ENCODE results near the gene ACTL7B. TPM values are rescaled to one million over a fixed set of nuclear protein-coding genes. Genes with fewer than 3 reads are reported as not detected.

Gene ACTL7B
- polyA plus RNA-seq, 1 of the 3 experiments (the other 2 are of a cell fraction) = 0.07 TPM

DNA sequence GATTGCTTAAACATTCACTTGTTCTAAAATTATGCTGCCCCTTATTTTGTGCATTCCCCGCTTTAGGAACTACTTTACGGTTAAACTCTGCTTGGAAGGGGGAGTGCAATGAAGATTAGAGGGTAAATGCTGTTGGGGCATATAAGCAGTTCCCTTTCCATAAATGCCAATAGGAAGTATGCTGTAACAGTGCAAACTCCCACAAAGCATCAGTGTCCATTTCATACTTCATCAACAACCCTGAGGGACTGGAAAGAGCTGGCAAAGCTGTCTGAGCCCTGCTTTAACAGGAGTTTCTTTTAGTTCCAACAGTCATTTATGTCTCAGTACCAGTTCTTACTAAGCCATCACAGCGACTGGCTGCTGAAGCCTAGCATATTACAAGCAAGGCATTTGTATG, 8.1 kb upstream of the ACTL7B start:
- Histone ChIP-seq H3K9me2 (no peaks in the 10 kb centered on the region), H3K27me3 (ENCODE audit: insufficient read depth) (no peaks in the 10 kb centered on the region), H3K27ac (ENCODE audit: low read depth in 2 of 2, low read length in 1 of 2) (no peak overlapping the region), H3F3A (replicated peaks; ENCODE audit: insufficient read depth) (no peaks in the 10 kb centered on the region), H4K20me1 (ENCODE audit: insufficient read depth) (no peaks in the 10 kb centered on the region), H3K9ac (no peak overlapping the region), H3K36me3 (replicated peaks in 1 of 2; ENCODE audit: control insufficient read depth in 1 of 2, insufficient read depth in 2 of 2, low read length in 1 of 2) (peaks cover 0 to 17% of the 10 kb centered on the region in 2 experiments), H3K79me2 (ENCODE audit: insufficient read depth) (no peaks in the 10 kb centered on the region), H2AFZ (ENCODE audit: low read depth) (no peak overlapping the region), H3K9me3 (no peaks in the 10 kb centered on the region), H3K4me3 (ENCODE audit: low read depth in 2 of 2, low read length in 1 of 2) (no peak overlapping the region), H3K4me1 (ENCODE audit: control insufficient read depth in 1 of 2, insufficient read depth in 2 of 2, low read depth in 1 of 2, low read length in 1 of 2) (no peaks in the 10 kb centered on the region), H3K4me2 (no peak overlapping the region)
- DNase-seq = no peak
- POLR2A ChIA-PET = no interaction called here
- 83% methylated on average over 3 of the region's 3 CpGs for WGBS (ENCODE audit: low lambda C conversion rate)
- no peak for TF ChIP-seq POLR2AphosphoS5 (IDR thresholded peaks at IDR 0.05; ENCODE audit: low read depth, low read length)
- no peak for TF ChIP-seq CHD2 (IDR thresholded peaks at IDR 0.05; ENCODE audit: low read length, partially characterized antibody)
- TF ChIP-seq TEAD4 (IDR thresholded peaks at IDR 0.05; ENCODE audit: borderline replicate concordance, insufficient read depth) = no peak
- no peak for TF ChIP-seq MXI1 (IDR thresholded peaks at IDR 0.05; ENCODE audit: low read depth, low read length)
- no peak for TF ChIP-seq SIN3A (IDR thresholded peaks at IDR 0.05; ENCODE audit: borderline replicate concordance, low read depth, low read length)
- TF ChIP-seq EP300 (IDR thresholded peaks at IDR 0.05; ENCODE audit: borderline replicate concordance in 1 of 2, low read depth in 1 of 2, low read length in 1 of 2) = no peak
- no peak for TF ChIP-seq EZH2phosphoT487 (IDR thresholded peaks at IDR 0.05; ENCODE audit: borderline replicate concordance, low read depth)
- TF ChIP-seq CTCF (IDR thresholded peaks at IDR 0.05) = no peak
- no peak for TF ChIP-seq FOXJ3 (CRISPR knock-in tag; IDR thresholded peaks at IDR 0.05)
- no peak for TF ChIP-seq FOXM1 (IDR thresholded peaks at IDR 0.05; ENCODE audit: low read depth)
- TF ChIP-seq, protein P1, sequence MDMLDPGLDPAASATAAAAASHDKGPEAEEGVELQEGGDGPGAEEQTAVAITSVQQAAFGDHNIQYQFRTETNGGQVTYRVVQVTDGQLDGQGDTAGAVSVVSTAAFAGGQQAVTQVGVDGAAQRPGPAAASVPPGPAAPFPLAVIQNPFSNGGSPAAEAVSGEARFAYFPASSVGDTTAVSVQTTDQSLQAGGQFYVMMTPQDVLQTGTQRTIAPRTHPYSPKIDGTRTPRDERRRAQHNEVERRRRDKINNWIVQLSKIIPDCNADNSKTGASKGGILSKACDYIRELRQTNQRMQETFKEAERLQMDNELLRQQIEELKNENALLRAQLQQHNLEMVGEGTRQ (IDR thresholded peaks at IDR 0.05; ENCODE audit: borderline replicate concordance, low read depth, low read length) = no peak
- no peak for TF ChIP-seq RXRA (IDR thresholded peaks at IDR 0.05; ENCODE audit: borderline replicate concordance, low read depth)
- TF ChIP-seq ELF1 (IDR thresholded peaks at IDR 0.05) = no peak
- TF ChIP-seq JUND (IDR thresholded peaks at IDR 0.05) = no peak
- TF ChIP-seq MEF2A (IDR thresholded peaks at IDR 0.05; ENCODE audit: borderline replicate concordance, low read depth) = no peak
- TF ChIP-seq GABPA (IDR thresholded peaks at IDR 0.05; ENCODE audit: low read depth) = no peak
- CTCF ChIA-PET = interaction anchor here (1.0 kb wide), 1 partner anchor 8 kb away, joined by 3 read pairs; the partner anchor contains the start of gene ACTL7B

GRCh38 chr9:108861997-108862396, 6.2 kb upstream of the ACTL7B start, which contains the start of gene ACTL7A:
TSS of gene ACTL7A (plus strand) at chr9:108862266. CDS start at chr9:108862323, 57 bp downstream.
- H3K36me3 ChIP-seq (replicated peaks in 1 of 2; ENCODE audit: control insufficient read depth in 1 of 2, insufficient read depth in 2 of 2, low read length in 1 of 2) = no peaks in the 10 kb centered on the region
- DNase-seq = no peak
- H3K4me3 ChIP-seq (ENCODE audit: low read depth in 2 of 2, low read length in 1 of 2) = no peak within 1 kb of the TSS
- no peaks in the 10 kb centered on the region for H3K4me1 ChIP-seq (ENCODE audit: control insufficient read depth in 1 of 2, insufficient read depth in 2 of 2, low read depth in 1 of 2, low read length in 1 of 2)
- POLR2A ChIA-PET = no interaction called here
- H3K9me2 ChIP-seq = no peaks in the 10 kb centered on the region
- H3F3A ChIP-seq (replicated peaks; ENCODE audit: insufficient read depth) = no peaks in the 10 kb centered on the region
- H4K20me1 ChIP-seq (ENCODE audit: insufficient read depth) = no peaks in the 10 kb centered on the region
- no peaks in the 10 kb centered on the region for H3K27me3 ChIP-seq (ENCODE audit: insufficient read depth)
- CTCF ChIA-PET = no interaction called here
- no peak within 1 kb of the TSS for H3K4me2 ChIP-seq
- no peak within 1 kb of the TSS for H2AFZ ChIP-seq (ENCODE audit: low read depth)
- H3K27ac ChIP-seq (ENCODE audit: low read depth in 2 of 2, low read length in 1 of 2) = no peak within 1 kb of the TSS
- 77% methylated on average over 3 of the region's 3 CpGs for WGBS (ENCODE audit: low lambda C conversion rate)
- no peaks in the 10 kb centered on the region for H3K79me2 ChIP-seq (ENCODE audit: insufficient read depth)
- H3K9me3 ChIP-seq = no peaks in the 10 kb centered on the region
- no peak within 1 kb of the TSS for H3K9ac ChIP-seq
- TF ChIP-seq TCF12 (IDR thresholded peaks at IDR 0.05) (no peak), TEAD4 (IDR thresholded peaks at IDR 0.05; ENCODE audit: borderline replicate concordance, insufficient read depth) (no peak), JUND (IDR thresholded peaks at IDR 0.05) (no peak), NRF1 (IDR thresholded peaks at IDR 0.05; ENCODE audit: low read depth, low read length) (no peak), GABPA (IDR thresholded peaks at IDR 0.05; ENCODE audit: low read depth) (no peak), EZH2phosphoT487 (IDR thresholded peaks at IDR 0.05; ENCODE audit: borderline replicate concordance, low read depth) (no peak), FOSL2 (IDR thresholded peaks at IDR 0.05; ENCODE audit: borderline replicate concordance, low read depth) (no peak), RAD21 (IDR thresholded peaks at IDR 0.05; ENCODE audit: low read length) (no peak), SMC3 (IDR thresholded peaks at IDR 0.05; ENCODE audit: low read depth, low read length) (no peak)
- TF ChIP-seq, protein P2, sequence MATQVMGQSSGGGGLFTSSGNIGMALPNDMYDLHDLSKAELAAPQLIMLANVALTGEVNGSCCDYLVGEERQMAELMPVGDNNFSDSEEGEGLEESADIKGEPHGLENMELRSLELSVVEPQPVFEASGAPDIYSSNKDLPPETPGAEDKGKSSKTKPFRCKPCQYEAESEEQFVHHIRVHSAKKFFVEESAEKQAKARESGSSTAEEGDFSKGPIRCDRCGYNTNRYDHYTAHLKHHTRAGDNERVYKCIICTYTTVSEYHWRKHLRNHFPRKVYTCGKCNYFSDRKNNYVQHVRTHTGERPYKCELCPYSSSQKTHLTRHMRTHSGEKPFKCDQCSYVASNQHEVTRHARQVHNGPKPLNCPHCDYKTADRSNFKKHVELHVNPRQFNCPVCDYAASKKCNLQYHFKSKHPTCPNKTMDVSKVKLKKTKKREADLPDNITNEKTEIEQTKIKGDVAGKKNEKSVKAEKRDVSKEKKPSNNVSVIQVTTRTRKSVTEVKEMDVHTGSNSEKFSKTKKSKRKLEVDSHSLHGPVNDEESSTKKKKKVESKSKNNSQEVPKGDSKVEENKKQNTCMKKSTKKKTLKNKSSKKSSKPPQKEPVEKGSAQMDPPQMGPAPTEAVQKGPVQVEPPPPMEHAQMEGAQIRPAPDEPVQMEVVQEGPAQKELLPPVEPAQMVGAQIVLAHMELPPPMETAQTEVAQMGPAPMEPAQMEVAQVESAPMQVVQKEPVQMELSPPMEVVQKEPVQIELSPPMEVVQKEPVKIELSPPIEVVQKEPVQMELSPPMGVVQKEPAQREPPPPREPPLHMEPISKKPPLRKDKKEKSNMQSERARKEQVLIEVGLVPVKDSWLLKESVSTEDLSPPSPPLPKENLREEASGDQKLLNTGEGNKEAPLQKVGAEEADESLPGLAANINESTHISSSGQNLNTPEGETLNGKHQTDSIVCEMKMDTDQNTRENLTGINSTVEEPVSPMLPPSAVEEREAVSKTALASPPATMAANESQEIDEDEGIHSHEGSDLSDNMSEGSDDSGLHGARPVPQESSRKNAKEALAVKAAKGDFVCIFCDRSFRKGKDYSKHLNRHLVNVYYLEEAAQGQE (IDR thresholded peaks at IDR 0.05; ENCODE audit: low read depth, low read length) = no peak
